Measurements from ENCODE around the gene PIGK. TPM values are rescaled to one million over a fixed set of nuclear protein-coding genes. Genes with fewer than 3 reads are reported as not detected.
"Not testable (repeated sequence)": the region's sequence is repeated elsewhere in the genome, so short reads cannot be mapped to it uniquely, and the experiment has no call there.

The PIGK gene
- total RNA-seq, 2 experiments from 2014 or later = 21.3 to 21.7 TPM

GRCh38 chr1:77175230-77175844, 43.9 kb downstream of the PIGK start:
- no peak overlapping the region for H3K27ac Mint-ChIP-seq
- no peak overlapping the region for H3K4me3 Mint-ChIP-seq
- POLR2A ChIA-PET = no interaction called here

GRCh38 chr1:77170687-77171086, 48.5 kb downstream of the PIGK start:
- H3K36me3 Mint-ChIP-seq (ENCODE audit: low read depth) = peaks cover 17% of the 10 kb centered on the region
- no peaks in the 10 kb centered on the region for H3K27me3 Mint-ChIP-seq
- H3K9me3 Mint-ChIP-seq = peaks cover 17% of the 10 kb centered on the region
- ChIA-PET CTCF (no interaction called here), POLR2A (no interaction called here)
- no peak overlapping the region for H3K4me3 Mint-ChIP-seq
- H3K27ac Mint-ChIP-seq = no peak overlapping the region
- DNase-seq = no peak
- peaks cover 2% of the 10 kb centered on the region for H3K4me1 Mint-ChIP-seq

More at GRCh38 chr1:77175230-77175844, 43.9 kb downstream of the PIGK start:
- CTCF ChIA-PET = no interaction called here
- peaks cover 2% of the 10 kb centered on the region for H3K4me1 Mint-ChIP-seq
- peaks cover 21% of the 10 kb centered on the region for H3K36me3 Mint-ChIP-seq (ENCODE audit: low read depth)
- DNase-seq = no peak
- no peaks in the 10 kb centered on the region for H3K27me3 Mint-ChIP-seq
- peaks cover 26% of the 10 kb centered on the region for H3K9me3 Mint-ChIP-seq

- peaks cover 2% of the 10 kb centered on the region for H3K4me1 Mint-ChIP-seq
- H3K4me3 Mint-ChIP-seq = no peak overlapping the region
- H3K9me3 Mint-ChIP-seq = peaks cover 5% of the 10 kb centered on the region
- H3K27me3 Mint-ChIP-seq = no peaks in the 10 kb centered on the region
- DNase-seq = no peak
- ChIA-PET POLR2A (no interaction called here), CTCF (no interaction called here)
- peaks cover 12% of the 10 kb centered on the region for H3K36me3 Mint-ChIP-seq (ENCODE audit: low read depth)
- H3K27ac Mint-ChIP-seq = no peak overlapping the region
Observed at GRCh38 chr1:77168358-77168757, 50.9 kb downstream of the PIGK start.

- POLR2A ChIA-PET = no interaction called here
Observed at GRCh38 chr1:77164434-77164944, 54.7 kb downstream of the PIGK start.

GRCh38 chr1:77159706-77160105, 59.5 kb downstream of the PIGK start:
- H3K27me3 Mint-ChIP-seq, H3K4me3 Mint-ChIP-seq, DNase-seq, CTCF ChIA-PET, H3K27ac Mint-ChIP-seq, POLR2A ChIA-PET, H3K9me3 Mint-ChIP-seq, H3K4me1 Mint-ChIP-seq: not testable (repeated sequence)
- H3K36me3 Mint-ChIP-seq (ENCODE audit: low read depth) = peaks cover 40% of the 10 kb centered on the region

More at GRCh38 chr1:77164434-77164944, 54.7 kb downstream of the PIGK start:
- peaks cover 2% of the 10 kb centered on the region for H3K9me3 Mint-ChIP-seq
- H3K27me3 Mint-ChIP-seq = no peaks in the 10 kb centered on the region
- peaks cover 31% of the 10 kb centered on the region for H3K36me3 Mint-ChIP-seq (ENCODE audit: low read depth)
- CTCF ChIA-PET = no interaction called here
- no peak overlapping the region for H3K27ac Mint-ChIP-seq
- DNase-seq = no peak
- no peak overlapping the region for H3K4me3 Mint-ChIP-seq
- no peaks in the 10 kb centered on the region for H3K4me1 Mint-ChIP-seq

- Mint-ChIP-seq H3K27ac (no peak overlapping the region), H3K27me3 (no peaks in the 10 kb centered on the region), H3K4me1 (no peaks in the 10 kb centered on the region), H3K36me3 (ENCODE audit: low read depth) (peaks cover 28% of the 10 kb centered on the region), H3K9me3 (peaks cover 5% of the 10 kb centered on the region), H3K4me3 (no peak overlapping the region)
- ChIA-PET CTCF (no interaction called here), POLR2A (no interaction called here)
- DNase-seq = no peak
Observed at GRCh38 chr1:77156214-77156613, 63.0 kb downstream of the PIGK start.

GRCh38 chr1:77146270-77146669, 73.0 kb downstream of the PIGK start:
- no peak for DNase-seq
- Mint-ChIP-seq H3K9me3 (no peaks in the 10 kb centered on the region), H3K36me3 (ENCODE audit: low read depth) (no peaks in the 10 kb centered on the region), H3K27me3 (no peaks in the 10 kb centered on the region), H3K27ac (no peak overlapping the region), H3K4me1 (no peaks in the 10 kb centered on the region), H3K4me3 (no peak overlapping the region)
- ChIA-PET CTCF (interaction anchor here (1.6 kb wide), 1 partner anchor 92 kb away, joined by 3 read pairs; no protein-coding TSS in a partner anchor), POLR2A (no interaction called here)

- Mint-ChIP-seq H3K36me3 (ENCODE audit: low read depth) (no peaks in the 10 kb centered on the region), H3K27ac (no peak overlapping the region), H3K9me3 (no peaks in the 10 kb centered on the region), H3K27me3 (no peaks in the 10 kb centered on the region), H3K4me3 (no peak overlapping the region), H3K4me1 (no peaks in the 10 kb centered on the region)
- ChIA-PET CTCF (interaction anchor here (2.8 kb wide), 1 partner anchor 989 kb away, joined by 12 read pairs; no protein-coding TSS in a partner anchor), POLR2A (no interaction called here)
- no peak for DNase-seq
Observed at GRCh38 chr1:77143529-77144121, 75.6 kb downstream of the PIGK start.

- no peak for DNase-seq
- Mint-ChIP-seq H3K4me1 (no peaks in the 10 kb centered on the region), H3K27me3 (no peaks in the 10 kb centered on the region), H3K4me3 (no peak overlapping the region), H3K27ac (no peak overlapping the region), H3K9me3 (no peaks in the 10 kb centered on the region), H3K36me3 (ENCODE audit: low read depth) (no peaks in the 10 kb centered on the region)
- ChIA-PET POLR2A (no interaction called here), CTCF (interaction anchor here (1.5 kb wide), 1 partner anchor 985 kb away, joined by 4 read pairs; no protein-coding TSS in a partner anchor)
Observed at GRCh38 chr1:77139389-77139788, 79.8 kb downstream of the PIGK start.

GRCh38 chr1:77134359-77134758, 84.9 kb downstream of the PIGK start:
- H3K9me3 Mint-ChIP-seq = no peaks in the 10 kb centered on the region
- no peak overlapping the region for H3K27ac Mint-ChIP-seq

GRCh38 chr1:77133731-77134358, 85.4 kb downstream of the PIGK start:
- ChIA-PET POLR2A (no interaction called here), CTCF (no interaction called here)
- DNase-seq = no peak
- no peaks in the 10 kb centered on the region for H3K36me3 Mint-ChIP-seq (ENCODE audit: low read depth)
- H3K4me3 Mint-ChIP-seq = no peak overlapping the region
- H3K9me3 Mint-ChIP-seq = no peaks in the 10 kb centered on the region
- H3K27me3 Mint-ChIP-seq = no peaks in the 10 kb centered on the region
- no peaks in the 10 kb centered on the region for H3K4me1 Mint-ChIP-seq
- no peak overlapping the region for H3K27ac Mint-ChIP-seq

More at GRCh38 chr1:77134359-77134758, 84.9 kb downstream of the PIGK start:
- ChIA-PET POLR2A (no interaction called here), CTCF (no interaction called here)
- Mint-ChIP-seq H3K36me3 (ENCODE audit: low read depth) (no peaks in the 10 kb centered on the region), H3K4me3 (no peak overlapping the region), H3K4me1 (no peaks in the 10 kb centered on the region), H3K27me3 (no peaks in the 10 kb centered on the region)
- no peak for DNase-seq

- no peaks in the 10 kb centered on the region for H3K9me3 Mint-ChIP-seq
- POLR2A ChIA-PET = no interaction called here
- no peaks in the 10 kb centered on the region for H3K36me3 Mint-ChIP-seq (ENCODE audit: low read depth)
- no peaks in the 10 kb centered on the region for H3K27me3 Mint-ChIP-seq
- H3K4me1 Mint-ChIP-seq = no peaks in the 10 kb centered on the region
- H3K4me3 Mint-ChIP-seq = no peak overlapping the region
- DNase-seq = no peak
- H3K27ac Mint-ChIP-seq = no peak overlapping the region
- CTCF ChIA-PET = interaction anchor here (0.6 to 2.0 kb wide), 2 partner anchors 23 to 972 kb away, joined by 3 to 5 read pairs; no protein-coding TSS in a partner anchor
Observed at GRCh38 chr1:77126307-77126706, 92.9 kb downstream of the PIGK start.

- no peaks in the 10 kb centered on the region for H3K27me3 Mint-ChIP-seq
- H3K4me3 Mint-ChIP-seq = no peak overlapping the region
- no peaks in the 10 kb centered on the region for H3K4me1 Mint-ChIP-seq
- no peak overlapping the region for H3K27ac Mint-ChIP-seq
- no peaks in the 10 kb centered on the region for H3K9me3 Mint-ChIP-seq
- ChIA-PET CTCF (no interaction called here), POLR2A (interaction anchor here (0.5 kb wide), 1 partner anchor 724 kb away, joined by 3 read pairs; no protein-coding TSS in a partner anchor)
- DNase-seq = no peak
- no peaks in the 10 kb centered on the region for H3K36me3 Mint-ChIP-seq (ENCODE audit: low read depth)
Observed at GRCh38 chr1:77121503-77121902, 97.7 kb downstream of the PIGK start.

Measured in activated CD4-positive, alpha-beta memory T cell treated with anti-CD3 and anti-CD28 coated beads, Interleukin-2, amount 10 ng/mL, durations not matched to agents 7 days and 5 days (primary cell).